Spleen (tissue), 11 donors: ENCODE data around the gene ERBB4. TPM values are rescaled to one million over a fixed set of nuclear protein-coding genes. Genes with fewer than 3 reads are reported as not detected.
"Not testable (repeated sequence)": the region's sequence is repeated elsewhere in the genome, so short reads cannot be mapped to it uniquely, and the experiment has no call there.

Experiments
- DNase-seq: peaks from one replicate; pipeline ENCODE4 v3.0.0-alpha.2; 2020
- H3K27ac ChIP-seq, 8 donors: fragments of 200-600 bp; sonication (generic) in 7 of 8; 1 replicate in 4 of 8; 2 replicates in 4 of 8; pipeline versions ENCODE4 v1.5.0 to v1.8.0; 2016 to 2021; ENCODE audit warnings: inconsistent platforms in 4 of 8, mild to moderate bottlenecking in 4 of 8, moderate library complexity in 1 of 8
- H3K27me3 ChIP-seq, 7 donors: fragments of 200-600 bp; sonication (generic) in 6 of 7; replicated peaks in 1 of 7; 1 replicate in 4 of 7; 2 replicates in 3 of 7; pipeline versions ENCODE4 v1.5.0 to v1.8.0; 2016 to 2021; ENCODE audit warnings: inconsistent platforms in 3 of 7, mild to moderate bottlenecking in 1 of 7
- H3K36me3 ChIP-seq, 6 donors: fragments of 200-600 bp; sonication (generic) in 5 of 6; 1 replicate in 4 of 6; 2 replicates in 2 of 6; pipeline versions ENCODE4 v1.5.0 to v1.8.0; 2016 to 2021; ENCODE audit warnings: inconsistent platforms in 2 of 6
- H3K4me1 ChIP-seq, 6 donors: fragments of 200-600 bp; sonication (generic) in 5 of 6; 1 replicate in 3 of 6; 2 replicates in 3 of 6; pipeline versions ENCODE4 v1.5.0 to v1.8.0; 2016 to 2021; ENCODE audit warnings: inconsistent platforms in 3 of 6
- H3K4me3 ChIP-seq, 8 donors: fragments of 200-600 bp; sonication (generic) in 7 of 8; 1 replicate in 4 of 8; 2 replicates in 4 of 8; pipeline versions ENCODE4 v1.5.0 to v1.8.0; 2016 to 2021; ENCODE audit warnings: inconsistent platforms in 4 of 8, mild to moderate bottlenecking in 4 of 8, moderate library complexity in 2 of 8
- H3K9me3 ChIP-seq, 8 donors: fragments of 200-600 bp; sonication (generic) in 7 of 8; 1 replicate in 4 of 8; 2 replicates in 4 of 8; pipeline versions ENCODE4 v1.5.0 to v1.8.0; 2016 to 2021; ENCODE audit warnings: inconsistent platforms in 4 of 8
- POLR2A ChIP-seq, 3 donors: fragments of 450-650 bp; IDR thresholded peaks; one replicate each; pipeline ENCODE4 v1.5.1; 2017; ENCODE audit warnings: antibody characterized with exemption in 3 of 3, mild to moderate bottlenecking in 1 of 3
- POLR2AphosphoS5 ChIP-seq, 3 donors: sonication (generic); formaldehyde crosslinking; IDR thresholded peaks; one replicate each; pipeline ENCODE4 v1.5.1; 2017; ENCODE audit warnings: antibody characterized with exemption in 3 of 3
- WGBS, 5 donors: extraction: QIAGEN DNeasy Blood & Tissue Kit in 3 of 5; methylation state at CpG; one replicate each; pipeline versions ENCODE4 v1.1.5 to v1.1.7; 2013 to 2018; 5-methylcytosine and 5-hydroxymethylcytosine counted together
- intact Hi-C: fragments of 100-400 bp; cut with DNase I; formaldehyde crosslinking; loops from one replicate; pipeline ENCODE4 v1.15.0; 2023; ENCODE audit warnings: low total_unique reads
- polyA plus RNA-seq, 3 donors: library from polyadenylated mRNA; stranded (reverse); fragments of 200-250 nt; gene quantifications; one replicate each; pipeline ENCODE4 v1.2.1, GENCODE V29; 2013
- total RNA-seq, 7 donors: library from RNA; depleted of rRNA in 3 of 7; stranded (reverse); fragments of >200 nt in 3 of 7; fragmentation: NEBNext Ultra II Directional in 4 of 7; extraction: Animal tissue kit (Norgen Biotek cat#: 25700) in 4 of 7; gene quantifications; one replicate each; pipeline versions ENCODE4 v1.1.0 to v1.2.1, GENCODE V29; 2016 to 2021
- TF ChIP-seq, protein P1 (sequence below), 11 experiments: fragments of 200-600 bp in 7 of 11; fragments of 450-650 bp in 4 of 11; sonication (generic) in 4 of 11; IDR thresholded peaks in 8 of 11; conservative IDR thresholded peaks in 3 of 11; 1 replicate in 7 of 11; 2 replicates in 4 of 11; pipeline versions ENCODE4 v1.4.0 to v1.8.0; 2016 to 2021; ENCODE audit warnings: antibody characterized with exemption in 11 of 11, inconsistent platforms in 4 of 11, mild to moderate bottlenecking in 1 of 11
- donor health status: healthy with polysubstance abuse.
- donor health status: DM: no; HTN: no; CAD: no; lungs with moderate emphysema.
- donor health status: DM: no; HTN: no; CAD: no.
- donor health status: Bipolar disorder and iron deficiency.
- donor health status: healthy.
- donor health status: DM: no; HTN: no; CAD: no.
- donor health status: DM: yes; HTN: yes; CAD: no.

ERBB4 gene
- total and polyA plus RNA-seq, 10 donors, result under 0.01 to 1.4 (median 0.35) TPM

DNA sequence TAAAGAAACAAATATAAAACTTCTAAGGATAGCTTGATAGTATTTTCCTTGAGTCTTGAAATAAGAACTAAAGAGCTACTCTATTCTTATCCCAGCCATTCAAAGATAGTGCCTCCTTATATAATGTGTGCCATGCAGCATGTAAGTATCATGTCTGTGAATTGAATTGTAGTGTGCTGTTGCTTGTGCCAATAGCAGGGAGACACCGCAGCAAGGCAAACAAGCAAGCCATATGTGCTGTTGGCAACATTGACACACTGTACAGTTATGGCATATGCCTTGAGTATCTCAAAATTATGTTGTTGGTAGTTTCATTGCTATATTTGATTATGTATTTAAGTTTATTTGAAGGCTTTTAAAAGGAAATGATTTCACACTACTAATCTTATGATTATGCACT lies 58.2 kb downstream of the ERBB4 start:
- no peaks in the 10 kb centered on the region for H3K27me3 ChIP-seq
- no peak overlapping the region for H3K4me3 ChIP-seq
- intact Hi-C loops, result no loop called here
- no peak for TF ChIP-seq POLR2AphosphoS5 (IDR thresholded peaks at IDR 0.05)
- TF ChIP-seq, protein P1, sequence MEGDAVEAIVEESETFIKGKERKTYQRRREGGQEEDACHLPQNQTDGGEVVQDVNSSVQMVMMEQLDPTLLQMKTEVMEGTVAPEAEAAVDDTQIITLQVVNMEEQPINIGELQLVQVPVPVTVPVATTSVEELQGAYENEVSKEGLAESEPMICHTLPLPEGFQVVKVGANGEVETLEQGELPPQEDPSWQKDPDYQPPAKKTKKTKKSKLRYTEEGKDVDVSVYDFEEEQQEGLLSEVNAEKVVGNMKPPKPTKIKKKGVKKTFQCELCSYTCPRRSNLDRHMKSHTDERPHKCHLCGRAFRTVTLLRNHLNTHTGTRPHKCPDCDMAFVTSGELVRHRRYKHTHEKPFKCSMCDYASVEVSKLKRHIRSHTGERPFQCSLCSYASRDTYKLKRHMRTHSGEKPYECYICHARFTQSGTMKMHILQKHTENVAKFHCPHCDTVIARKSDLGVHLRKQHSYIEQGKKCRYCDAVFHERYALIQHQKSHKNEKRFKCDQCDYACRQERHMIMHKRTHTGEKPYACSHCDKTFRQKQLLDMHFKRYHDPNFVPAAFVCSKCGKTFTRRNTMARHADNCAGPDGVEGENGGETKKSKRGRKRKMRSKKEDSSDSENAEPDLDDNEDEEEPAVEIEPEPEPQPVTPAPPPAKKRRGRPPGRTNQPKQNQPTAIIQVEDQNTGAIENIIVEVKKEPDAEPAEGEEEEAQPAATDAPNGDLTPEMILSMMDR (IDR thresholded peaks at IDR 0.05 in 8 of 11, conservative IDR thresholded peaks at IDR 0.05 in 3 of 11), result no peak
- TF ChIP-seq POLR2A (IDR thresholded peaks at IDR 0.05), result no peak
- WGBS, 5 donors, result 78 to 97% (median 91%) methylated on average over 1 of the region's 1 CpG
- no peak overlapping the region for H3K27ac ChIP-seq
- no peaks in the 10 kb centered on the region for H3K9me3 ChIP-seq
- no peak for DNase-seq
- H3K4me1 ChIP-seq, result no peaks in the 10 kb centered on the region
- H3K36me3 ChIP-seq, result no peaks in the 10 kb centered on the region

DNA sequence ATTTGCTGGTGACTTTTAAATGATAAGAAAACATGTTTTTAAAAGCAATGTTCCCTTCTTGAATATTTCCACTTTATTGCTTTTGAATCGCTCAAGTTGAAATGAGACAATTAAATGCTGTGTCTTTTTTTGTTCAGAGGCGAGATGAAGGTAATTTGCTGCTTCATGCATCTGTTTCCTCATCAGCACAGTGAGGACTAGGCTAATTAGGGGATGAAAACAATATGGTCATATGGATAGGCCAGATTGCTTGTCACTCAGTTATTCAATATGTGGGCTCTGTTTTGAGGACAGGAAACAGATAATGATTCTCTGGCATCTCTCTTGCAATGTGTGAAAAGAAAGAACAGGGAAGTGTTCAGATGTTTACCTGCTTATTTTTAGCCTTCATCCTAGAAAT lies 61.0 kb downstream of the ERBB4 start:
- H3K36me3 ChIP-seq, result no peaks in the 10 kb centered on the region
- no peaks in the 10 kb centered on the region for H3K27me3 ChIP-seq
- WGBS, 5 donors, result 57 to 68% (median 68%) methylated on average over 2 of the region's 2 CpGs
- H3K27ac ChIP-seq, result no peak overlapping the region
- no peak for DNase-seq
- TF ChIP-seq POLR2AphosphoS5 (IDR thresholded peaks at IDR 0.05) (no peak), POLR2A (IDR thresholded peaks at IDR 0.05) (no peak)
- TF ChIP-seq, protein P1 (IDR thresholded peaks at IDR 0.05 in 8 of 11, conservative IDR thresholded peaks at IDR 0.05 in 3 of 11), result no peak
- H3K4me1 ChIP-seq, result no peaks in the 10 kb centered on the region
- intact Hi-C loops, result no loop called here
- H3K4me3 ChIP-seq, result no peak overlapping the region
- no peaks in the 10 kb centered on the region for H3K9me3 ChIP-seq

DNA sequence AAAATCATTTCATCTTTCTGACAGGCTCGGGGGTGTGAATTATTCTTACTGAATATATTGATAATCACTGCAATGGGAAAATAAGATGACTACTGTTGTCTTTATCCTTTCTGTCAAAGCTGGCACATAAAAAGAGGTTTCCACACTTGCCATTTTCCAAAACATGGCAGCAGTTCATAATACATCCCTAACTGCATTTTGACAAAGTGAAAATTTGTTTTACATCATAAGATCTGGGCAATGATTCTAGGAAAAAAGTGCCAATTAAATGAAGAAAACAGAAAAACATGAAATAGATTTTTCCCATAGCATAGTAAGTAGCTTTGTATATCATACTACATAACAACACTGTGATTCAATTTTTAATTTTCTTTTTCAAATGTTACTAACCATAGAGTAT lies 65.4 kb downstream of the ERBB4 start:
- Histone ChIP-seq H3K27me3 (no peaks in the 10 kb centered on the region), H3K4me1 (no peaks in the 10 kb centered on the region), H3K9me3 (no peaks in the 10 kb centered on the region), H3K27ac (no peak overlapping the region), H3K4me3 (no peak overlapping the region), H3K36me3 (no peaks in the 10 kb centered on the region)
- intact Hi-C loops, result no loop called here
- 62 to 82% (median 74%) methylated on average over 1 of the region's 1 CpG for WGBS, 5 donors
- TF ChIP-seq, protein P1 (IDR thresholded peaks at IDR 0.05 in 8 of 11, conservative IDR thresholded peaks at IDR 0.05 in 3 of 11), result no peak
- TF ChIP-seq POLR2AphosphoS5 (IDR thresholded peaks at IDR 0.05) (no peak), POLR2A (IDR thresholded peaks at IDR 0.05) (no peak)
- DNase-seq, result no peak

DNA sequence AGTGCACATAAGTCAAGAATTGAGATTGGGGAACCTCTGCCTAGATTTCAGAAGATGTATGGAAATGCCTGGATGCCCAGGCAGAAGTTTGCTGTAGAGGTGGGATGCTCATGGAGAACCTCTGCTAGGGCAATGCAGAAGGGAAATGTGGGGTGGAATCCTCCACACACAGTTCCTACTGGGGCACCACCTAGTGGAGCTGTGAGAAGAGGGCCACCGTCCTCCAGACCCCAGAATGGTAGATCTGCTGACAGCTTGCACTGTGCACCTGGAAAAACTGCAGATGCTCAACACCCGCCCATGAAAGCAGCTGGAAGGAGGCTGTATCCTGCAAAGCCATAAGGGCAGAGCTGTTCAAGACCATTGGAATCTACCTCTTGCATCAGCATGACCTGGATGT lies 71.1 kb downstream of the ERBB4 start:
- WGBS, 5 donors, result 44 to 72% (median 60%) methylated on average over 2 of the region's 2 CpGs
- H3K27ac ChIP-seq, H3K4me3 ChIP-seq, H3K4me1 ChIP-seq, H3K27me3 ChIP-seq, intact Hi-C loops, DNase-seq, H3K9me3 ChIP-seq, H3K36me3 ChIP-seq: not testable (repeated sequence)

DNA sequence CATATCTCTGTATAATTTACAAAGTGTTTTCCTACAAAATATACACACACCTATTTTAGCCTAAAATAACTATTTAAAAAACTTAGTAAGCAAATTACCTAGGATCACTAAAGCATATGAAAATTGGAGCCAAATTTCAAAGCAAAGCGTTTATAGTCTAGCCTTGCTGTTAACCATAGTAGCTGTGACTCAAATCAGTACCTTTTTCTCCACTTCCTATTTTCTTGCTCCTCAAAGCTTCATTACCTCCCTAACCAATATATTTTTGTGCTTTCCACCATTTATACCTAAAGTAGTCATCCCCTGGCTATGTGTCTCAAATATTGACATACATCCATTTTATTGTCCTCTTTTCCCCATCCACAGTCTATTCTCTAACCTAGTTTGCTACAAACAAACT lies 73.1 kb downstream of the ERBB4 start:
- Histone ChIP-seq H3K27me3 (no peaks in the 10 kb centered on the region), H3K27ac (no peak overlapping the region), H3K4me3 (no peak overlapping the region), H3K4me1 (no peaks in the 10 kb centered on the region), H3K36me3 (no peaks in the 10 kb centered on the region), H3K9me3 (peaks cover 0 to 13% (median 0%) of the 10 kb centered on the region in 8 donors)
- intact Hi-C loops, result no loop called here
- WGBS, 5 donors, result 64 to 93% (median 75%) methylated on average over 1 of the region's 1 CpG
- TF ChIP-seq, protein P1 (IDR thresholded peaks at IDR 0.05 in 8 of 11, conservative IDR thresholded peaks at IDR 0.05 in 3 of 11), result no peak
- TF ChIP-seq POLR2AphosphoS5 (IDR thresholded peaks at IDR 0.05) (no peak), POLR2A (IDR thresholded peaks at IDR 0.05) (no peak)
- no peak for DNase-seq

DNA sequence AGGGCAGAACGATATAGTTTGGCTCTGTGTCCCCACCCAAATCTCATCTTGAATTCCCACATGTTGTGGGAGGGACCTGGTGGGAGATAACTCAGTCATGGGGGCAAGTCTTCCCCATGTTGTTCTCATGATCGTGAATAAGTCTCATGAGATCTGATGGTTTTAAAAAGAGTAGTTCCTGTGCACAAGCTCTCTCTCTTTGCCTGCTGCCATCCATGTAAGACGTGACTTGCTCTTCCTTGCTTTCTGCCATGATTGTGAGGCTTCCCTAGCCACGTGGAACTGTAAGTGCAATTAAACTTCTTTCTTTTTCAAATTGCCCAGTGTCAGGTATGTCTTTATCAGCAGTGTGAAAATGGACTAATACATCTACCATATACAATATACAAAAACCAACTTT lies 76.9 kb downstream of the ERBB4 start:
- H3K4me1 ChIP-seq, intact Hi-C loops, H3K4me3 ChIP-seq, H3K27me3 ChIP-seq, H3K36me3 ChIP-seq, DNase-seq, H3K27ac ChIP-seq: not testable (repeated sequence)
- H3K9me3 ChIP-seq, result peaks cover 0 to 15% (median 0%) of the 10 kb centered on the region in 8 donors
- WGBS, 5 donors, result 70 to 83% (median 73%) methylated on average over 4 of the region's 4 CpGs
